ENCODE results near the gene RASGEF1B.

RASGEF1B gene

DNA sequence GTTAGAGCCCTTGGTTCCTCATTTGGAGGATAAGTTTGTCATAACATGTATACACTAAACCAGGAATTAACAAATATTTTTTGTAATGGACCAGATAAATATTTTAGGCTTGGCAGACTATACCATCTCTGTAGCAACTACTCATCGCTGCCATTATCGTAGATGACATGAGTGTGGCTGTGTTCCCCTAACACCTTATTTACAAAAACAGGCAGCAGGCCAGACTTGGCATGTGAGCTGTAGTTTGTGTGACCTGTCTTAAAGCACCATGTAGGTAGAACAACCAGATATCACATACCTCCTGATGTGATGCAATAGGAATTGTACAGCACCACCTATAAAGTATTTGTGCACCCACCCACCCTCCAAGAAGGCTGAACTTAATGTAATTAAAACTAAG lies 82.0 kb downstream of the RASGEF1B start:
- no peak for DNase-seq

DNA sequence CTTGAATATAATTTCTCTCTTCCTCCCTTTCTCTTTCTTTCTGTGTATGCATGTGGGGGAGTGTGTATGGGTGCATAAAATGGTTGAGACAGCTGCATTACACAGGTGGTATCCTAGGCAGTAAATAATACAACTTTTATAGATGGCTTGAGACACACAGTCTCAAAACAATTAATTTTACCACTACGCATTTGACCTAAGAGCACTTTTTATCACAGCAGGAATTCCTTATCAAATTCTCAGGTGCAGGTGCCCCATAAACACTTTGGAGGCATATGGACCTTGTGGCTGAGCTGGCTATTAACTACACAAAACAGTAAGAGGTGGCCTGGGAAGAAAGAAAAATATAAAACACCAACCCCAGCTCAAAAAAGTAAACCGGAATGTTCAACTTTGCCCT lies 91.3 kb downstream of the RASGEF1B start:
- no peak for DNase-seq

DNA sequence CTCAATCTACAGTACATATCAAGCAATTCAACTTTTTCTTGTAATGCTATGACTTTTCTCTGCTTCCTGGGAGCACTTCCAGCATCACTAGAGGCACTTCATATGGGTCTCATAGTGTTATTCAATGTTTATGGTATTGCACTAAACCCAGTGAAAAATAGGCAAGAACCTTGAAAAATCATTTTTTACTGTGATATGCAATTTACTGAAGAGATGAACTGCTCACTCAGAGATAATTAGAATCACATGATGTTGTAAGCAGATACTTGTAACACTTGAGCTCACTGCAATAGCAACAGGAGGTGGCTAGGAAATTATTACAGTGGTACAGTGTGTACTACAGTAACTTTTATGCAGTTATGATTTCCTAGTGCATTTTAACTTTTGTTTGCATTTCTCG lies 93.3 kb downstream of the RASGEF1B start:
- DNase-seq: no peak

GRCh38 chr4:81377191-81377590 lies 94.5 kb downstream of the RASGEF1B start:
- DNase-seq: no peak

DNA sequence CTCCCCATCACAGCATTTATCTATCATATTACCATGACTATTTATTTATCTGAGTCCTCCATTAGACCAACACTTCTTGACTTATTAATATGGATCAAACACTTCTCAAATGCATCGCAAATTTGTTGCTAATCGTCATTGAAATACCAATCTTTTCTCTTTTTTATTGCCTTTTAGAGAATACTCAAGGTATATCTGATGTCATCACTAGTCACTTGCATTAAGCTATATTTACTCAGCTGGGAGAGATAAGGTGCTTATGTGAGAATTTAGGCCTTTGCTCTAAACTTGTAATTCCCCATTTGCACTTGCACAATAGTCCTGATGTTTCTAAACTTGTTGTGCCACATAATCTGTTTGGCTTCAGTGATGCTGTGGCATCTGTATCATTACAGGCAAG lies 95.0 kb downstream of the RASGEF1B start:
- DNase-seq: no peak

All from right hindlimb (tissue), 1 donor.